IMR-90 (cell line): Measurements from ENCODE around the gene NPAS2. TPM values are rescaled to one million over a fixed set of nuclear protein-coding genes. Genes with fewer than 3 reads are reported as not detected.

Experiments used
- ATAC-seq: fragments of 200-7000 bp; cut with Tn5 transposase; 2 replicates; pipeline ENCODE4 v1.9.1; 2020; ENCODE audit warnings: low read depth, mild to moderate bottlenecking, moderate library complexity
- BruUV-seq: library from RNA; stranded (reverse); fragments of 400-500 nt; replicated peaks from 2 replicates; lab custom pipeline; 2021; lab: Mats Ljungman, UMichigan
- CTCF ChIA-PET: fragments of 300-600 bp; formaldehyde crosslinking; extraction: SDS; loops from one replicate; lab custom pipeline; 2021; ENCODE audit warnings: antibody characterized with exemption; lab: Yijun Ruan, JAX
- POLR2A ChIA-PET: fragments of 300-600 bp; sonication (Branson Sonifier 250); formaldehyde crosslinking; loops from one replicate; lab custom pipeline; 2022; ENCODE audit warnings: antibody characterized with exemption; ENCODE audit not compliant: unreplicated experiment; lab: Charles Lee
- DNase-seq: peaks from one replicate; pipeline ENCODE4 v3.0.0; 2013
- H2AFZ ChIP-seq: replicated peaks from 2 replicates; pipeline ENCODE3; 2013; ENCODE audit warnings: low read length, mild to moderate bottlenecking; ENCODE audit not compliant: poor library complexity
- H2AK5ac ChIP-seq: 2 replicates; pipeline ENCODE4 v1.6.1; 2013; ENCODE audit warnings: low read depth, low read length, inconsistent platforms
- H2AK9ac ChIP-seq: replicated peaks from 2 replicates; pipeline ENCODE3; 2013; ENCODE audit warnings: mild to moderate bottlenecking, low read depth, low read length, moderate library complexity; ENCODE audit not compliant: poor library complexity
- H2BK120ac ChIP-seq: 2 replicates; pipeline ENCODE4 v1.6.1; 2013; ENCODE audit warnings: low read depth, low read length, inconsistent platforms
- H2BK15ac ChIP-seq: 3 replicates; pipeline ENCODE4 v1.6.1; 2013; ENCODE audit warnings: low read depth, low read length, inconsistent platforms
- H2BK20ac ChIP-seq: 2 replicates; pipeline ENCODE4 v1.6.1; 2013; ENCODE audit warnings: low read depth, mild to moderate bottlenecking, inconsistent platforms, low read length, moderate library complexity
- H2BK5ac ChIP-seq: 2 replicates; pipeline ENCODE4 v1.6.1; 2013; ENCODE audit warnings: mild to moderate bottlenecking, low read depth, low read length, inconsistent platforms; ENCODE audit not compliant: poor library complexity, severe bottlenecking
- H3K14ac ChIP-seq: replicated peaks from 2 replicates; pipeline ENCODE4 v1.6.1; 2013; ENCODE audit warnings: low read depth, low read length, inconsistent platforms
- H3K18ac ChIP-seq: 2 replicates; pipeline ENCODE4 v1.6.1; 2013; ENCODE audit warnings: low read depth, low read length, control low read depth
- H3K23ac ChIP-seq: 2 replicates; pipeline ENCODE4 v1.6.1; 2013; ENCODE audit warnings: low read depth, low read length, inconsistent platforms
- H3K27ac ChIP-seq: 2 replicates; pipeline ENCODE4 v1.5.1; 2013; ENCODE audit warnings: mild to moderate bottlenecking, control low read depth, low read length; ENCODE audit not compliant: insufficient read depth
- H3K27me3 ChIP-seq: 2 replicates; pipeline ENCODE4 v1.6.1; 2013; ENCODE audit warnings: low read length; ENCODE audit not compliant: control insufficient read depth, insufficient read depth
- H3K36me3 ChIP-seq: 2 replicates; pipeline ENCODE4 v1.6.1; 2013; ENCODE audit warnings: low read length, mixed read lengths; ENCODE audit not compliant: control insufficient read depth, insufficient read depth
- H3K4ac ChIP-seq: 2 replicates; pipeline ENCODE4 v1.6.1; 2013; ENCODE audit warnings: low read depth, low read length, inconsistent platforms
- H3K4me1 ChIP-seq: 2 replicates; pipeline ENCODE4 v1.6.1; 2013; ENCODE audit warnings: low read length, mixed read lengths; ENCODE audit not compliant: control insufficient read depth, insufficient read depth
- H3K4me2 ChIP-seq: 2 replicates; pipeline ENCODE4 v1.6.1; 2013; ENCODE audit warnings: low read depth, mild to moderate bottlenecking, control low read depth, low read length, moderate library complexity
- H3K4me3 ChIP-seq: 2 replicates; pipeline ENCODE4 v1.5.1; 2013; ENCODE audit warnings: low read depth, mild to moderate bottlenecking, control low read depth, low read length, moderate library complexity; ENCODE audit not compliant: insufficient read depth
- H3K56ac ChIP-seq: 2 replicates; pipeline ENCODE4 v1.6.1; 2013; ENCODE audit warnings: low read length, inconsistent platforms; ENCODE audit not compliant: insufficient read depth; ENCODE audit errors: extremely low read depth
- H3K79me1 ChIP-seq, 2 experiments: 2 replicates each; pipeline ENCODE4 v1.6.1; 2013; ENCODE audit warnings: low read length in 2 of 2, inconsistent platforms in 1 of 2, low read depth in 1 of 2
- H3K9ac ChIP-seq: 2 replicates; pipeline ENCODE4 v1.6.1; 2013; ENCODE audit warnings: low read depth, low read length, control low read depth
- H3K9me1 ChIP-seq: 2 replicates; pipeline ENCODE4 v1.6.1; 2013; ENCODE audit warnings: low read length, inconsistent platforms; ENCODE audit not compliant: insufficient read depth
- H3K9me3 ChIP-seq: 2 replicates; pipeline ENCODE4 v1.6.1; 2013; ENCODE audit warnings: low read length; ENCODE audit not compliant: control insufficient read depth, insufficient read depth
- H4K20me1 ChIP-seq: 2 replicates; pipeline ENCODE4 v1.6.1; 2013; ENCODE audit warnings: low read length, inconsistent platforms; ENCODE audit not compliant: insufficient read depth
- H4K5ac ChIP-seq: 2 replicates; pipeline ENCODE4 v1.6.1; 2013; ENCODE audit warnings: mild to moderate bottlenecking, low read depth, low read length, control low read depth
- H4K8ac ChIP-seq, 2 experiments: 2 replicates each; pipeline ENCODE4 v1.6.1; 2013; ENCODE audit warnings: low read depth in 2 of 2, low read length in 2 of 2, control low read depth in 1 of 2, inconsistent platforms in 1 of 2
- H4K91ac ChIP-seq: 2 replicates; pipeline ENCODE4 v1.6.1; 2013; ENCODE audit warnings: low read depth, low read length, inconsistent platforms; ENCODE audit not compliant: insufficient read depth
- BHLHE40 ChIP-seq: fragments of 150-350 bp; IDR thresholded peaks from 2 replicates; pipeline ENCODE4 v1.6.1; 2016; ENCODE audit warnings: mild to moderate bottlenecking, low read depth, low read length
- CEBPB ChIP-seq: IDR thresholded peaks from 2 replicates; pipeline ENCODE4 v1.6.1; 2012; ENCODE audit warnings: low read depth, low read length, improper control_type of control experiment
- CTCF ChIP-seq: conservative IDR thresholded peaks from 2 replicates; pipeline ENCODE4 v1.5.1; 2012; ENCODE audit warnings: mild to moderate bottlenecking, low read depth, low read length, improper control_type of control experiment
- ELK1 ChIP-seq: fragments of 150-350 bp; IDR thresholded peaks from 2 replicates; pipeline ENCODE4 v1.6.1; 2016; ENCODE audit warnings: low read depth, mild to moderate bottlenecking, low read length, moderate library complexity, borderline replicate concordance
- FOS ChIP-seq: fragments of 150-350 bp; IDR thresholded peaks from 2 replicates; pipeline ENCODE4 v1.6.1; 2016; ENCODE audit warnings: low read depth, low read length
- MAFK ChIP-seq: IDR thresholded peaks from 2 replicates; pipeline ENCODE4 v1.6.1; 2012; ENCODE audit warnings: low read depth, low read length, improper control_type of control experiment
- MXI1 ChIP-seq: IDR thresholded peaks from 2 replicates; pipeline ENCODE4 v1.6.1; 2012; ENCODE audit warnings: low read depth, mild to moderate bottlenecking, low read length, moderate library complexity, borderline replicate concordance
- NFE2L2 ChIP-seq: fragments of 150-350 bp; IDR thresholded peaks from 2 replicates; pipeline ENCODE4 v1.6.1; 2016; ENCODE audit warnings: low read depth, mild to moderate bottlenecking, low read length
- RAD21 ChIP-seq: IDR thresholded peaks from 2 replicates; pipeline ENCODE4 v1.6.1; 2012; ENCODE audit warnings: low read length, improper control_type of control experiment
- RCOR1 ChIP-seq: IDR thresholded peaks from 2 replicates; pipeline ENCODE4 v1.6.1; 2012; ENCODE audit warnings: mild to moderate bottlenecking, low read length, improper control_type of control experiment; ENCODE audit not compliant: insufficient replicate concordance
- RFX5 ChIP-seq: IDR thresholded peaks from 2 replicates; pipeline ENCODE4 v1.8.0; 2012; ENCODE audit warnings: low read depth, mild to moderate bottlenecking, low read length, moderate library complexity
- SMC3 ChIP-seq: fragments of 150-350 bp; IDR thresholded peaks from 2 replicates; pipeline ENCODE4 v1.6.1; 2016; ENCODE audit warnings: low read depth, mild to moderate bottlenecking, antibody characterized with exemption, low read length, moderate library complexity
- USF2 ChIP-seq: fragments of 150-350 bp; IDR thresholded peaks from 2 replicates; pipeline ENCODE4 v1.6.1; 2017; ENCODE audit warnings: mild to moderate bottlenecking, antibody characterized with exemption, low read length, low read depth
- WGBS, 2 experiments: methylation state at CpG; one replicate each; pipeline versions ENCODE4 v1.1.5 to v1.1.7; 2013; ENCODE audit warnings: missing lambda C conversion rate in 2 of 2; ENCODE audit not compliant: insufficient read length in 1 of 2; ENCODE audit errors: extremely low coverage in 2 of 2; 5-methylcytosine and 5-hydroxymethylcytosine counted together
- dilution Hi-C: fragments of 300-500 bp; cut with HindIII; formaldehyde crosslinking; loops from one replicate; pipeline ENCODE4 v1.14.3; 2018; ENCODE audit warnings: low sequenced_read_pairs; ENCODE audit not compliant: unreplicated experiment
- in situ Hi-C: fragments of 300-500 bp; cut with MboI; formaldehyde crosslinking; loops from 3 replicates; pipeline ENCODE4 v1.14.3; 2019; ENCODE audit warnings: low sequenced_read_pairs, inconsistent platforms, mixed read lengths
- intact Hi-C: fragments of 100-400 bp; cut with micrococcal nuclease; formaldehyde crosslinking; loops from 2 replicates; pipeline ENCODE4 v1.10.0; 2022
- polyA plus RNA-seq, 3 experiments: library from polyadenylated mRNA; depleted of rRNA; stranded (reverse); fragments of >200 nt; gene quantifications; 2 replicates each; pipeline ENCODE4 v1.2.3, GENCODE V29; 2012; ENCODE audit warnings: low replicate concordance in 1 of 3
- total RNA-seq: library from RNA; depleted of rRNA; stranded (reverse); fragments of >200 nt; gene quantifications from 2 replicates; pipeline ENCODE4 v1.2.3, GENCODE V29; 2012

Gene NPAS2
- total and polyA plus RNA-seq, 2 of the 4 experiments (the other 2 are of a cell fraction), result 5.2 to 14.8 TPM

GRCh38 chr2:100806550-100806949, 13.4 kb upstream of the NPAS2 start:
- Histone ChIP-seq H3K18ac (no peak overlapping the region), H2BK15ac (no peak overlapping the region), H3K4me1 (no peaks in the 10 kb centered on the region), H3K9me1 (0 out of 2 replicates have a peak, but pooled peaks cover 5% of the 10 kb centered on the region), H3K4me3 (no peak overlapping the region), H3K4ac (no peak overlapping the region), H2BK120ac (no peak overlapping the region), H2BK20ac (no peak overlapping the region), H2BK5ac (no peak overlapping the region), H3K9me3 (no peaks in the 10 kb centered on the region), H4K91ac (no peak overlapping the region), H3K56ac (no peak overlapping the region), H4K5ac (no peak overlapping the region), H2AK9ac (no peak overlapping the region), H3K27me3 (no peaks in the 10 kb centered on the region; the same call in 1 of the 2 replicates), H3K79me1 (no peaks in the 10 kb centered on the region), H3K9ac (no peak overlapping the region), H3K4me2 (no peak overlapping the region), H2AFZ (no peak overlapping the region), H3K14ac (no peak overlapping the region), H4K8ac (no peak overlapping the region), H3K36me3 (no peaks in the 10 kb centered on the region), H4K20me1 (no peaks in the 10 kb centered on the region), H3K27ac (no peak overlapping the region), H3K23ac (0 out of 2 replicates have a peak overlapping the region, but pooled peaks have one; percentile 27), H2AK5ac (no peak overlapping the region)
- dilution Hi-C loops, result no loop called here
- WGBS, 2 experiments, result 80% methylated on average over 1 of the region's 3 CpGs; no CpG with 5 or more reads in 1 of the 2 experiments
- ATAC-seq (no peak), DNase-seq (no peak)
- in situ Hi-C loops, result loop anchor here (25.0 kb wide), 1 partner anchor 194 kb away; no protein-coding TSS in a partner anchor
- intact Hi-C loops, result no loop called here
- CTCF ChIA-PET, result no interaction called here
- POLR2A ChIA-PET, result no interaction called here
- BruUV-seq, result no TSS peak
- TF ChIP-seq NFE2L2 (no peak), USF2 (no peak), RFX5 (no peak), FOS (no peak), CTCF (no peak), MAFK (no peak), BHLHE40 (no peak), RCOR1 (no peak), SMC3 (no peak), RAD21 (no peak), ELK1 (no peak), CEBPB (no peak), MXI1 (no peak)
